Measurements from ENCODE around the gene BIRC3. TPM values are rescaled to one million over a fixed set of nuclear protein-coding genes. Genes with fewer than 3 reads are reported as not detected.

Gene BIRC3
- total and polyA plus RNA-seq, 2 of the 8 experiments (the other 6 are each of a cell fraction or from before 2014, with no cell fraction given): 0.08 to 0.20 TPM

DNA sequence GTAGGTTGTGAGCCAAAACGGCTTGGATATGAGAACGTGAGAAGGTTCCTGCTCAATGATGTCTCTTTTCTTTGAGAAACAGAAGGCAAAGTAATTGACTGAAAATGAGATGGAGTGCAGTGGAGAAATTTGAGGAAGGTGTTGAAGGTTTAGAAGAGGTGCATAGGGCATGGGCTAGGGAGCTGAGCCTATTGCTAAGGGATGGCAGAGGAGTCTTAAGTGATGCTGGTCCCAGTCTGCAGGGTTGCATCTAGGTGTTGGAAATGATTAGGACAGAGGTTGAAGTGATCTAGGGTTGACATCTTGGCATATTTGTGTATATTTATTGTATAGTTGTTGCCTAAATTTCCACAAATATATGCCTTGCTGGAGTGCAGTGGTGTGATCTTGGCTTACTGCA, 2.3 kb downstream of the BIRC3 start (continued):
- no peak for TF ChIP-seq POLR2A (IDR thresholded peaks at IDR 0.05; ENCODE audit: control extremely low read depth in 1 of 2, low read depth in 2 of 2, low read length in 2 of 2)
- no peak for TF ChIP-seq RBBP5 (IDR thresholded peaks at IDR 0.05; ENCODE audit: borderline replicate concordance, low read depth, low read length)
- no peak for TF ChIP-seq YY1 (IDR thresholded peaks at IDR 0.05; ENCODE audit: low read depth, low read length)
- no peak for TF ChIP-seq ASH2L (IDR thresholded peaks at IDR 0.05; ENCODE audit: low read length)
- TF ChIP-seq RXRA (IDR thresholded peaks at IDR 0.05; ENCODE audit: insufficient read depth, low read depth, low read length): no peak
- TF ChIP-seq, protein P1, sequence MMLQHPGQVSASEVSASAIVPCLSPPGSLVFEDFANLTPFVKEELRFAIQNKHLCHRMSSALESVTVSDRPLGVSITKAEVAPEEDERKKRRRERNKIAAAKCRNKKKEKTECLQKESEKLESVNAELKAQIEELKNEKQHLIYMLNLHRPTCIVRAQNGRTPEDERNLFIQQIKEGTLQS (IDR thresholded peaks at IDR 0.05; ENCODE audit: insufficient read depth, low read depth, low read length): no peak
